HG02610 (cell line): ENCODE results near the gene FOXP2.
"Not testable (repeated sequence)": the region's sequence is repeated elsewhere in the genome, so short reads cannot be mapped to it uniquely, and the experiment has no call there.

ENCODE experiments used
- ATAC-seq: cut with Tn5 transposase; IDR thresholded peaks from one replicate; pipeline ENCODE4 v1.9.1; 2021; ENCODE audit warnings: mild to moderate bottlenecking, moderate library complexity; ENCODE audit not compliant: unreplicated experiment

FOXP2 gene

DNA sequence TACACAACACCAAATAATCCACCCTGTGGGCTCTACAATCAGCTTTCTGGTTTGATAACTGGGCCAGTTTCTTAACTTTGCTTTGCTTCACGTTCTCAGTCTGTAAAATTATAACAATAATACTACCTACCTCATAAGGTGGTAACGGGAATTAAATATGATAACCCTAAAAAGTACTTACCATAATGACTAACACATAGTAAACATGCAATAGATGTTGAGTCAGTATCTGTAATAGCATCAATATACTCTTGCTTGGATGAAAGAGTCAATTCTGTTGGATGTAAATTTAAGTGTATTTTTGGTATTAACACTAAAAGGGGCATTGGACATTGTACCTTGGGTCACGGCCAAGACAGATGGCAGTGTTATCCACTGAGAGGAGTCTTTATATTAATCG, 160.5 kb downstream of the FOXP2 start:
- ATAC-seq: no peak

DNA sequence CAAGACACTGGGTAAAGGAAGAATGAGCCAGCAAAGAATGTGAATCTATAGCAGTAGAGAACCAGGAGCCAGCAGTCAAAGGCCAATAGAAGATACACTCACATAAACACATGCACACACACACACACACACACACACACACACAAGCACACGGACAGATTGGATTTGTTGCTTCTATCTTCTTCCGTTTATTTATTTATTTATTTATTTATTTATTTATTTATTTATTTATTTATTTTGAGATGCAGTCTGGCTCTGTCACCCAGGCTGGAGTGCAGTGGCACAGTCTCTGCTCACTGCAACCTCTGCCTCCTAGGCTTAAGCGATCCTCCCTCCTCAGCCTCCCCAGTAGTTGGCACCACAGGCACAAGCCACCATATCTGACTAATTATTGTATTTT, 166.3 kb downstream of the FOXP2 start:
- ATAC-seq: not testable (repeated sequence)

DNA sequence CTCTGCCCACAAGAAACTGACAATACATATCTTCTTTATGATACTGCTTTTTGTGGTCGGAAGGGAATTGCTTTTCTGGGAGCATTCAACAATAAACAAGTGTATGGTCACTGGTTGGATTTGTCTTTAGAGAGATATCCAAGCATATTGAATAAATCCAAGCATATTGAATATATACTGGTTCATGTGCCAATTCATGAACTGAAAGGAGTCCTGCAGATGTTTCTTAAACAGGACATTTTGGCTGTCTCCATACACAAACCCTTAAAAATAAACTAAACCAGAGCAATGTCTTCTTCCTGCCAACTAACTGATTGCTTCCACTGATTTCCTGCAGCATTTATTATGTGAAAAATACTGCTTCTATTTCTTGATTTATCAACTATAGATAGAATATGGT, 173.9 kb downstream of the FOXP2 start:
- no peak for ATAC-seq

DNA sequence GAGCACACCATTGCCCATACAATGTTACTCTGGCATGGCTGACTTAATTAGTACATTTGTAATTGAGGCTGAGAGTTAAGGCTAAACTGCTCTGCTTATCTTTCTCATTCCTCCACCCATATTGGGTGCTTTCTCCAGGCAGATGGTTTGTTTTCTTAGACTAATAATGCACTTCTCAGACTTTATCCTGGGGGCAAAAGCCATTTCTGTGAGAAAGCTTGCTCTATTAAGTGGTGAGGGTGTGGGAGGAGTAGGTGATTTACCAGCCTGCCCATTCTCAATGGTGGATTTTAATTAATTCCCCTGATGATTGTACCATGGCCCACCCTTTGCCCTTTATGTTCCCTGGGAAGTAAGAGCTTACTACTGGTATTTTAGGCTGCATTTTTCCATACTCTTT, 174.8 kb downstream of the FOXP2 start:
- ATAC-seq: no peak

DNA sequence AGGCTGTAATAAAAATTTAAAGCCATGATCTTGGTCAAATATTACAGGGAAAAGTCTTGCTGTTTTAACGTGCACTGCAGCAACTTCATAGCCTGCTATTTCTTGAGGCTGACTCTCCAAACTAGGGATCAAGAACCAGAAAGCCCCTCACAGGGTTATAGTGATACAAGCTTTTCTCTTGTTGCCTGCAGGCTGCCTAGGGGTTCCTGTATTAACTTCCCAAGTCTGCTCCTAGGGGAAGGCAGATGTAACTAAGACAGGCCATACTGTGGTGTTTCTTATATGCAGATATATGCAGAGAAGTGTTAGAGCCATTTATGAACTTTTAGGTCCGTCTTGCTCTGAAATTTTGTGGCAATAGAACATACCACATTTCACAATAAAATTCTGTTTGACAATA, 175.7 kb downstream of the FOXP2 start:
- no peak for ATAC-seq

DNA sequence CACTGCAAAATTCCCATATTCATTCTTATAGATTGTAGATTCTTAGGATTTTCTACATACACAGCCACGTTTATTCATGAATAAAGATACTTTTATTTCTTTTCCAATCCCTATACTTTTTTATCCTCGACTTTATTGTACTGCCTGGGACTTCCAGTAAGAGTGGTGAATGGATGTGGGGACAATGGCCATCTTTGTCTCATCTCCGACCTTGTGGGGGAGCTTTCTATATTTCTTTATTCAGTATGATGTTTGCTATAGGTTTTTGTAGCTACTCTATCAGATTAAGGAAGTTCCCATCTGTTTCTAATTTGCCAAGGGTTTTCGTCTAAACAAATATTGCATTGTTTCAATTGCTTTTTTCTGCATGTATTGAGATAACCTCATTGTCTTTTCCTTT, 184.3 kb downstream of the FOXP2 start:
- ATAC-seq: no peak

DNA sequence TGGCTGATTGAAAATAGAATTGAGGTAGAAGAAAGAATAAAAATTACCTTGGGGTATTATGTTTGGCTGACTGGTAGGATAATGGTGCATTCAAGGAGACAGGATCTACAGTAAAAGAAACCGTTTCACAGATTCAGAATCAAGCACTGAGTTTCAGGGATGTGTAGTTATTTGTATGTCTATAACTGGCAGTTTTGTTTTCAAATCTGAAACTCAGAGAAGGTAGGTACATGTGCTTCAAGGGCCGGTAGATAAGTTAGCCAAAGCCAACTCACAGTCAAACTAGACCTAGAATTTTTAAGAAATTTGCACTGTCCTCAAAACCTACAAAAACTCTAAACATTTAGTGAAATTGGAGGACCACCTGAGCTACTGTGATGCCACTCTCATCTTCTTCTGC, 191.5 kb downstream of the FOXP2 start:
- no peak for ATAC-seq

DNA sequence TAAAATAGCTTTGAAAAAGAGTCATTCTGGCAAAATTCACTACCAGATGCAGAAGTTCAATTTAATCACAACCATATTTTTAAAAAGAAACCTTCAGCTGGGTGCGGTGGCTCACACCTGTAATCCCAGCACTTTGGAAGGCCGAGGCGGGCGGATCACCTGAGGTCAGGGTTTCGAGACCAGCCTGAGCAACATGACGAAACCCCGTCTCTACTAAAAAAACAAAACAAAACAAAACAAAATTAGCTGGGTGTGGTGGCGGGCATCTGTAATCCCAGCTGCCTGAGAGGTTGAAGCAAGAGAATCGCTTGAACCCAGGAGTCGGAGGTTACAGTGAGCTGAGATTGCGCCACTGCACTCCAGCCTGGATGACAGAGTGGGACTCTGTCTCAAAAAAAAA, 194.2 kb downstream of the FOXP2 start:
- ATAC-seq: not testable (repeated sequence)

DNA sequence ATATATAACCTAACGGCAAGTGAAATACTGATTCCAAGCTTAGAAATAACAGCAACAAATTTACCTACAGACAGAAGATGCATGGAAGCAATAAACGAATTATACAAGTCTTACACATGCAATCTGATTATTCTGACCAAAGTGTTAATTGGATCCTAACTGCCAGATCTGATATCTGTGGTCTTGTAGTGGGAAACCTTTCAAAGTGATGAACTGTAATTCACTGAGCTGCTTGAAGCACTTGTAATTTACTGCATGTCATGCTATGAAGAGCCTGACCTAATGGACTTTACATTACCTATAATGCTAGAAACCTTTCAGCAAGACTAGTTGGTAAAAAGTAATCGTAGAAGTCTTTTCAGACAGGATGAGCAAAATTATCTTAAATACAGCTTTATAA, 205.6 kb downstream of the FOXP2 start:
- ATAC-seq: no peak

DNA sequence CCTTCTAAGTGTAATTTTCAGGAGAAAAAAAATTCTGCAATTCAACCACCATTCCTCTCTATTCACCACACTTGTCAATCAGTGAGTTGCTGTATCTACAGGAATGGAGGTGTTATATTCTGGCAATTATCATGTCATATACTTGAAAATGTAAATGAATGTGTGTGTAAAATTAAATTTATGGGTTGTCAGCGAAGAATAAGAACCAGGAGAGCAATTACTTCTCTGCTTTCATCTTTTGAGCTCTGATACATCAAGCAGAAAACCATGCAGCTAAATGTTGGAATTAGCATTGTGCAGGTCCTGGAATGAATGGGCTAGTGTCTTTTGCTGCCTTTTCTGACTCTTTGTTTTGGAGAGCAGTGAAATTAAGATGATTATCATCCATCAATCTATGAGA, 207.6 kb downstream of the FOXP2 start:
- no peak for ATAC-seq

DNA sequence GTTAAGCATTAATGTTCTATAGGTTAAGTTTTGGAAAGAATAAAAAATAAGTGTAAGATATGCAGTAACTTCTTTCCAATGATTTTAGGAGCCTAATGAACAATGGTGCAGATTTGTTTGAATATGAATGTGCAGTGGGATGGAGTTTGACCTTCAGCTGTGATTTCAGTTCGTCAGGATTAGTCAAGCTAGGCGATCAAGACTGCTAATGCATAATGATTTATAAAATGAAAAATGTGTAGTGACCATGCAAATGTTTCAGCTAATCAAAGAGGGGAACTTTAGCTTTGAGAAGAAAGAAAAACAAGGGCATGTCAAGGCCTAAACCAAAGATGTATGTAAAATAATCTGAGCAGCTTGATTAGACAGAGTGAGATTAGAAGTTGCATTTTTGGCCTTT, 208.5 kb downstream of the FOXP2 start:
- no peak for ATAC-seq

DNA sequence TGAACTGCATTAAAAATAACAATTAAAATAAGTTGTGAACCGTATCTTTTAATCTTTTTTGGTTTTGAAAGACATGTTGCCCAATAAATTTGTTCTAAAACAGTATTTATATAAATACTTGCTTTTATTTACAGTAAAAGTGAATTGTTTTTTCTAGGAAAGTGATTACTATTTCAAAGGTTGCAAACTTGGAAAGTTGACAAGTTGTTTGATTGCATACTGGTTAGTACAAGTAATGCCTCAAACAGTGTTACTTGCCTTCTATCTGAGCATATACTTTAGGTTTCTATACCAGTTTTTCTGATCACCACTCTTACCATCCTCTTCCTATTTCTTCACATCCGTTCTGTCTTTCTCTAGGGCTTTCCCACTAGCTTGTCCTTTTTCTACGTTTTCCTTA, 212.6 kb downstream of the FOXP2 start:
- no peak for ATAC-seq

DNA sequence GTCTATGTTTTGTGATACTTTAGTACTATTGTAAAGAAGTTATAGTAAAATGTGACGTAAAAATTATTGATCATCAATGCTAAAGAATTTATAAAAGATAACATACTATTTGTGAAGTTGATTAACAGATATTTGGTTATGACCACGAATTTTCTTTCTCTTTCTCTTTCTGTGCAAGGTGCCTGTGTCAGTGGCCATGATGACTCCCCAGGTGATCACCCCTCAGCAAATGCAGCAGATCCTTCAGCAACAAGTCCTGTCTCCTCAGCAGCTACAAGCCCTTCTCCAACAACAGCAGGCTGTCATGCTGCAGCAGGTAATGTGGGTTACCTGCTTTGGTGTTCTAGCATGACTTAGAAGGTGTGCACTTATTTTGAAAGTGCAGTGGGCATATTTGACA, 213.7 kb downstream of the FOXP2 start:
- no peak for ATAC-seq

DNA sequence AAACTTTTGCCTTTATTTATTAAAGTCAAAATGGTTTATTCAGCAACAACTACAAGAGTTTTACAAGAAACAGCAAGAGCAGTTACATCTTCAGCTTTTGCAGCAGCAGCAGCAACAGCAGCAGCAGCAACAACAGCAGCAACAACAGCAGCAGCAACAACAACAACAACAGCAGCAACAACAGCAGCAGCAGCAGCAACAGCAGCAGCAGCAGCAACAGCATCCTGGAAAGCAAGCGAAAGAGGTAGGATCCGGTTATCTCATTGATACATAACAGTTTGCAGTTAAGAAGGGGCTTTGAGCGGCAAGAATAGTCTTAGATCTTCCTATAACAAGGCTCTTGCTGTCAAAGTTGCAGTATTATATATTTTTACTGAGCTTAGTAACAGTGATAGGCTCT, 215.1 kb downstream of the FOXP2 start:
- ATAC-seq: no peak

DNA sequence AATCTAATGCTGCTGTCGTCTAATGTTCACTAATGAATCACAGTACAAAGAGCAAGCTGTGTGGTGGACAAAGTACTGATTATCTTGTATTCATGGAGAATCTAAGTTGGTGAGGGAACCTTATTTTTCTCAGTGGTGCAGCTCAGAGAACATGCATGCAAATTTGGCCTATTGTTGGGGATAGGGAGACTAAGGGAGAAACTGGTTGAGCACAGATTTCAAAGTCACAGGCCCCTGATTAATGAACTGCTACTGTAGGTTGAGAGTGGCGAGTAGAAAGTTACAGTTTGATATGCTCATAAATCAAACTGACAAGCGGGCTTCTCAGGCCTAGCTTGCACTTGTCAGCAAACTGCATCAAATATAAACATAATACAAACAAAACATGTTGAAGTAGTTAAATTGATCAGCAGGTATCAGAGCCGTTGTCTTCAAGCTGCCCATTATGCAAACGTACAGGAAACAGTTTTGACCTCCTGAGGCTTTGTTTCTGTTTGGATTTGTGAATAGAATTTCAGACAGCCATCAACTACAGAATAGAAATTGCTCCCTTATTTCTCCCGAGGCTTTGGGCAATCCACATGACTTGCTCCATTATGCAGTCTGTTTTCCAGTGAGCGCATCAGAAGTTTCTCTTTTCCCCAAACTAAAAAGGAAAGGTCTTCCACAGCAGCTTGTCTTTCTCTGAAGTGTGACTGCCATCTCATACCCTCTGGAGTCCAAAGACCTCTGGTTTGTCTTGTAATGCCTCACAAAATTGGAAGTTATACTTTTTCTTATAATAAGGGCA, 215.8 kb downstream of the FOXP2 start:
- no peak for ATAC-seq

DNA sequence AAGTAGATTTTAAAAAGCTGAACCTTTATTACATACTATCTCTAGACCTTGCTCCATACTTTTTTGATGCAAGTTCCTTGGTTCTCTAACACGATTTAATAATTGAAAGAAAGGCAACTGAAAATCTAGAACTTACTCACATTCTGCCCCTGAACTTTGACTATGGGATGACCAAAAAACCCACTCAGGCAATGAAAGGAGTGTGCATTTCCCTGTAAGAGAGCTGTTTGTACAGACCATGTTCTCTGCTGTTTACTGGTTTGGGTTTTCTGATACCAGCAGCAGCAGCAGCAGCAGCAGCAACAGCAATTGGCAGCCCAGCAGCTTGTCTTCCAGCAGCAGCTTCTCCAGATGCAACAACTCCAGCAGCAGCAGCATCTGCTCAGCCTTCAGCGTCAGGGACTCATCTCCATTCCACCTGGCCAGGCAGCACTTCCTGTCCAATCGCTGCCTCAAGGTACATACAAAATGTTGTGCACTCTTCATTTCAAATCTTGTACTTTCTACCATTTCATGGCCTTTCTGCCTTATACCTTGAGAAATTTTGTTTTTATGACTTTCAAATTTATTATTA, 216.7 kb downstream of the FOXP2 start:
- ATAC-seq: no peak

DNA sequence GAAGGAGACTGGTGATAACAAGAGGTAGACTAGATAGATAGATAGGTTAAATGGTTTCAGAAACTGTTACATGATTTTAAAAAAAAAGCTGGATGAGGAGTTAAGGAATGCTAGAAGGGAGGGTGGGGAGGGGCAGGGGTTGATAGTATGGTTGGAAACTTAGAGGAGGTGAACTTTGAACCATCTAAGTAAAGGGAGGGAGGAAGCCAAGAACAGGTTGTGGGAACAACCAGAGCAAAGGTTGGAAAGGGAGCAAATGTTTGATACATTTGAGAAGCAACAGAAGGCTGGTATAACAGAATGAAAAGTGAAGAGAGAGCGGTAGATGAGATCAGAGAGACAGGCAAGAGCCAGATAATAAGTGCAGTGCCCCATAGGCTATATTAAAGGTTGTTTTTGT, 224.8 kb downstream of the FOXP2 start:
- no peak for ATAC-seq

DNA sequence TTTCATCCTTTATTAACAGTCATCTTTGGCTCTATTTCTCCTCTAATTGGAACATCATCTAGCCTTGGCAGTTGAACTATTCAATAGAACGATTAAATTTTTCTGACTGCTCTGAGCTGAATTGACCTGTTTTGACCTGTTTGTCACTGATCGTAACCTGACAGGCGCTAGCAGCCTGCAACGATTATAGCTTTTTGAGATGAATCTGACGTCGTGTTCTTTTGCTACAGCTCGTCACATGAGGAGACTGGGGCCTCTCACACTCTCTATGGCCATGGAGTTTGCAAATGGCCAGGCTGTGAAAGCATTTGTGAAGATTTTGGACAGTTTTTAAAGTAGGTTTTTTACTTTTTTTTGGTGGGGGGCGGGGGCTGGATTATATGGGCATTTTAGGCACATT, 229.8 kb downstream of the FOXP2 start:
- ATAC-seq: no peak

DNA sequence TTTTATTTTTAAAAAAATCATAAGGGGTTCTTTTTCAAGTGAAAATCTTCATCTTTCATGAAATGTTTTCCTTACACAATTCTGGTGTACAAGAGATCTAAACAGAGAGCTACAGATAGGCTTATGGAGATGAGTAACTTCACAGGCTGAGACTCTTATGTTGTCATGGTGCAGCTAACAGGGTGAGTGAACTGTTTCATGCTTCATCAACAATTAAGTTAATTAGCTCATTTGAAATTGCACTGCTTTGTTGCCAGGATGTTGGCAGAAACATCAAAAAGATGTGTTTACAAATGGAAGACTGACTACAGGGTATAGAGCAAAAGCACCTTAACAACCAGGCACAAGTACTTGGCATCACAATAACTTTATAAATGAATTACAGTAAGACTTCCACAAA, 230.8 kb downstream of the FOXP2 start:
- ATAC-seq: no peak

DNA sequence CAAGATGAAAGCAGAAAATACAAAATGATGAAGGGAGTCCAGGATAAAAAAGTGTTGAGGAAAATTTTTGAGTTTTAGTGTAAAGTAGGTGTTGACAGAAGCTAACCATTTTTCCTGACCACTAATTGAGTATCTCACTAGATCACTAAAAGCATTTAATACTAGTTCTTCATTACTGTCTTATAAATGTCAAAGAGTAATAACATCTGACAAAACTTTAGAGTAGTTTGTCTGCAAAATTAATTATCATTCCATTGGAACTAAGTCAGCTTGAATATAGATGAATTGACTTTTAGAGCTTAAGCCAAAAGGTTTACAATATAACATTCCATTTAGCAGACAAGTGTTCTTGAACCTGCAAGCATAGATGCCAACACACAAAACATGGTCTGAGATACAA, 232.9 kb downstream of the FOXP2 start:
- ATAC-seq: no peak

DNA sequence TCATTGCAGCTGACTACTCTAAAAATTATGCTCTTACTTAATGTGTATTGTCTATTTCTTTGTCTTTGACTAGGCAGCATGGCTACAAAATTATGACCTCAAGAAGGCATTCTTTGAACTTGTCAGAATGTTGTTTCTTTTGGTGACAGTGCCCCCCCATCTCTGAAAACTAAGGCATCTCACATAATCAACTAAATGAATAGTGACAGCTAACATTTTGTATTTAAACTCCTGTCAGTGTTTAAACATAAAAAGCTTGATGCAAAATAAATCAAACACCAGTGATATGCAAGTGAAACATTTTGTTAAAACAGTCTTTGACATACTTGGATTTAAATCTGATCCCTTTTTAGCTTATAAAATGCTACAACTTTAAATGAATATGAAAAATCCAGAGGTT, 233.5 kb downstream of the FOXP2 start:
- no peak for ATAC-seq

DNA sequence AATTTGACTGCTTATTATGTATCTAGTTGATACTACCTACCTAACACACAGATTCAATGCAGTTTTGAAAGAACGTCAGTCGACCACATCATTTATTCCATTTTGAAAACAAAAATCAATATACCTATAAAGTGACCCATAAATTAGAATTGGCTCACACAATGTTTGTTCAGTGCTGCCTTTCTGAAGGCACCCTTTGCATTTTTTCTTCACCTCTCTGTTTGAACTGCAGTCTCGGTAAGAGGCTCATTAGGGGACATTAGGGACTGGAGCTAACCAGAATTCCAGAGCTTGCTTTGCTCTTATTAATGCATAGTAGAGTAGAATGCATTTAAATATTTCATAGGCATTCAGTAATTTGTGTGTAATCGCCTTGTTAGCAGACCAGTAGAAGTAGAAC, 234.1 kb downstream of the FOXP2 start:
- ATAC-seq: no peak

DNA sequence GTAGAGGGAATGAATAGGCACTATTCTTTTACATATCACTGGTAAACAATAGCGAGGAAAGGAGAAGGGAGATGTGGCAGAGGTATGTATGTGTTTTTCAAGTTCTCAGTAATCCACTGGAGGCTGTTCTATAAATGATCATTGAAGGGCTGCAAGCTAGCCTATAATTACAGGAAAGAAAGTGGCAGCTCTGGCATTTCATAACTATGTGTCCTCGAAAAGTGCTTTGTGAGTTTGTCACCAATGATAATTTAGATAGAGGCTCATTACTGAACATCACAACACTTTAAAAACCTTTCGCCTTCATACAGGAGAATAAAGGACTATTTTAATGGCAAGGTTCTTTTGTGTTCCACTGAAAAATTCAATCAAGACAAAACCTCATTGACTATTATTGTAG, 235.1 kb downstream of the FOXP2 start:
- ATAC-seq: no peak
